Calu3 (cell line): ENCODE data around the gene TRMT6. TPM values are rescaled to one million over a fixed set of nuclear protein-coding genes. Genes with fewer than 3 reads are reported as not detected.

Source experiments
- BruUV-seq: library from RNA; stranded (reverse); fragments of 400-500 nt; replicated peaks from 2 replicates; lab custom pipeline; 2021; lab: Mats Ljungman, UMichigan
- CTCF ChIA-PET: fragments of 300-600 bp; sonication (Branson Sonifier 250); formaldehyde crosslinking; loops from one replicate; lab custom pipeline; 2022; ENCODE audit warnings: antibody characterized with exemption; lab: Charles Lee
- DNase-seq: peaks from one replicate; pipeline ENCODE4 v3.0.0; 2022
- H3K27ac Mint-ChIP-seq: one replicate; pipeline ENCODE4 v1.8.0; 2022; ENCODE audit warnings: mixed read lengths; ENCODE audit not compliant: unreplicated experiment
- H3K27me3 Mint-ChIP-seq: one replicate; pipeline ENCODE4 v1.8.0; 2022; ENCODE audit warnings: mixed read lengths; ENCODE audit not compliant: unreplicated experiment
- H3K36me3 Mint-ChIP-seq: one replicate; pipeline ENCODE4 v1.8.0; 2022; ENCODE audit warnings: mild to moderate bottlenecking, moderate library complexity, mixed read lengths; ENCODE audit not compliant: insufficient read depth, unreplicated experiment
- H3K4me1 Mint-ChIP-seq: one replicate; pipeline ENCODE4 v1.8.0; 2022; ENCODE audit warnings: mild to moderate bottlenecking, low read depth, mixed read lengths; ENCODE audit not compliant: unreplicated experiment
- H3K4me3 Mint-ChIP-seq: one replicate; pipeline ENCODE4 v1.8.0; 2022; ENCODE audit warnings: mild to moderate bottlenecking, low read depth, moderate library complexity, mixed read lengths; ENCODE audit not compliant: unreplicated experiment
- H3K9me3 Mint-ChIP-seq: one replicate; pipeline ENCODE4 v1.8.0; 2022; ENCODE audit warnings: low read depth, mixed read lengths; ENCODE audit not compliant: unreplicated experiment
- CTCF ChIP-seq: fragments of 200-600 bp; IDR thresholded peaks from one replicate; pipeline ENCODE4 v1.8.0; 2022; ENCODE audit warnings: antibody characterized with exemption; ENCODE audit not compliant: unreplicated experiment
- intact Hi-C: fragments of 100-400 bp; cut with micrococcal nuclease; formaldehyde crosslinking; loops from one replicate; pipeline ENCODE4 v1.10.0; 2022; ENCODE audit not compliant: unreplicated experiment
- total RNA-seq: library from RNA; stranded (reverse); gene quantifications from 2 replicates; pipeline ENCODE4 v1.2.3, GENCODE V29; 2022

Gene TRMT6
- total RNA-seq, 1 experiment from 2014 or later = 14.2 TPM

- no peak overlapping the region for H3K4me3 Mint-ChIP-seq
- BruUV-seq = no TSS peak
Measured at GRCh38 chr20:5975778-5976177, 25.4 kb upstream of the TRMT6 start.

GRCh38 chr20:5974531-5974930, 24.2 kb upstream of the TRMT6 start:
- intact Hi-C loops = no loop called here
- Mint-ChIP-seq H3K36me3 (peaks cover 5% of the 10 kb centered on the region), H3K27ac (peak overlapping the region; percentile 27), H3K9me3 (no peaks in the 10 kb centered on the region), H3K27me3 (no peaks in the 10 kb centered on the region), H3K4me1 (peaks cover 16% of the 10 kb centered on the region), H3K4me3 (no peak overlapping the region)
- CTCF ChIA-PET = no interaction called here
- no TSS peak for BruUV-seq
- no peak for DNase-seq
- TF ChIP-seq CTCF = no peak

More at GRCh38 chr20:5975778-5976177, 25.4 kb upstream of the TRMT6 start:
- CTCF ChIA-PET = interaction anchor here (0.7 kb wide), 1 partner anchor 14 kb away, joined by 5 read pairs; no protein-coding TSS in a partner anchor
- TF ChIP-seq CTCF = no peak
- Mint-ChIP-seq H3K4me1 (peaks cover 8% of the 10 kb centered on the region), H3K27ac (no peak overlapping the region), H3K9me3 (no peaks in the 10 kb centered on the region), H3K27me3 (no peaks in the 10 kb centered on the region), H3K36me3 (peaks cover 5% of the 10 kb centered on the region)
- intact Hi-C loops = no loop called here
- DNase-seq = no peak

- BruUV-seq = no TSS peak
- Mint-ChIP-seq H3K4me1 (peaks cover 16% of the 10 kb centered on the region), H3K4me3 (no peak overlapping the region), H3K36me3 (peaks cover 5% of the 10 kb centered on the region), H3K27ac (peak overlapping the region; percentile 27), H3K9me3 (no peaks in the 10 kb centered on the region), H3K27me3 (no peaks in the 10 kb centered on the region)
- CTCF ChIA-PET = no interaction called here
- no peak for TF ChIP-seq CTCF
- no peak for DNase-seq
- intact Hi-C loops = no loop called here
Measured at GRCh38 chr20:5973971-5974370, 23.6 kb upstream of the TRMT6 start.

GRCh38 chr20:5973172-5973571, 22.8 kb upstream of the TRMT6 start:
- DNase-seq = no peak
- H3K27me3 Mint-ChIP-seq = no peaks in the 10 kb centered on the region
- H3K27ac Mint-ChIP-seq = peak overlapping the region; percentile 83
- intact Hi-C loops = no loop called here
- no peak overlapping the region for H3K4me3 Mint-ChIP-seq
- H3K9me3 Mint-ChIP-seq = no peaks in the 10 kb centered on the region
- BruUV-seq = no TSS peak
- CTCF ChIA-PET = no interaction called here
- H3K36me3 Mint-ChIP-seq = peaks cover 5% of the 10 kb centered on the region
- TF ChIP-seq CTCF = no peak
- peaks cover 16% of the 10 kb centered on the region for H3K4me1 Mint-ChIP-seq
